Retinal pigment epithelial cell (primary cell): ENCODE data around the gene CNST.

Experiments used
- DNase-seq: peaks from one replicate; pipeline ENCODE4 v3.0.0-alpha.2; 2010; ENCODE audit warnings: low read depth
- H3K4me3 ChIP-seq: 2 replicates; pipeline ENCODE4 v1.5.1; 2011; ENCODE audit warnings: mild to moderate bottlenecking, low read length, control low read depth, moderate library complexity
- CTCF ChIP-seq: conservative IDR thresholded peaks from 2 replicates; pipeline ENCODE4 v1.5.1; 2011; ENCODE audit warnings: low read depth, low read length, control low read depth, inconsistent platforms

Gene CNST

GRCh38 chr1:246537441-246537840 is 28.8 kb upstream of the CNST start:
- no peak overlapping the region for H3K4me3 ChIP-seq
- no peak for DNase-seq
- TF ChIP-seq CTCF: no peak

GRCh38 chr1:246537887-246538286 is 28.4 kb upstream of the CNST start:
- DNase-seq: no peak
- H3K4me3 ChIP-seq: no peak overlapping the region

GRCh38 chr1:246540738-246541491 is 25.3 kb upstream of the CNST start:
- no peak for DNase-seq
- no peak for TF ChIP-seq CTCF
- H3K4me3 ChIP-seq: no peak overlapping the region

More at GRCh38 chr1:246537887-246538286, 28.4 kb upstream of the CNST start:
- TF ChIP-seq CTCF: no peak

GRCh38 chr1:246544001-246544400 is 22.3 kb upstream of the CNST start:
- H3K4me3 ChIP-seq: no peak overlapping the region
- no peak for DNase-seq
- TF ChIP-seq CTCF: no peak

GRCh38 chr1:246549665-246550064 is 16.6 kb upstream of the CNST start:
- DNase-seq: no peak
- TF ChIP-seq CTCF: no peak
- no peak overlapping the region for H3K4me3 ChIP-seq

GRCh38 chr1:246550402-246550801 is 15.9 kb upstream of the CNST start:
- no peak overlapping the region for H3K4me3 ChIP-seq
- no peak for DNase-seq
- no peak for TF ChIP-seq CTCF

GRCh38 chr1:246552110-246552509 is 14.1 kb upstream of the CNST start:
- DNase-seq: no peak
- no peak overlapping the region for H3K4me3 ChIP-seq
- no peak for TF ChIP-seq CTCF
